Glutamatergic neuron (in vitro differentiated cells): ENCODE results near the gene SAP25. TPM values are rescaled to one million over a fixed set of nuclear protein-coding genes. Genes with fewer than 3 reads are reported as not detected.

Source experiments
- DNase-seq: peaks from one replicate; pipeline ENCODE4 v3.0.0; 2022
- H3K27ac Mint-ChIP-seq: one replicate; pipeline ENCODE4 v1.8.0; 2020; ENCODE audit warnings: mild to moderate bottlenecking, mixed read lengths, inconsistent platforms; ENCODE audit not compliant: unreplicated experiment
- H3K27me3 Mint-ChIP-seq: one replicate; pipeline ENCODE4 v1.8.0; 2020; ENCODE audit warnings: mild to moderate bottlenecking, moderate library complexity, mixed read lengths, inconsistent platforms; ENCODE audit not compliant: unreplicated experiment
- H3K36me3 Mint-ChIP-seq: one replicate; pipeline ENCODE4 v1.8.0; 2020; ENCODE audit warnings: mild to moderate bottlenecking, mixed read lengths, inconsistent platforms; ENCODE audit not compliant: unreplicated experiment
- H3K4me1 Mint-ChIP-seq: one replicate; pipeline ENCODE4 v1.8.0; 2020; ENCODE audit warnings: mild to moderate bottlenecking, low read depth, mixed read lengths, inconsistent platforms; ENCODE audit not compliant: unreplicated experiment
- H3K4me3 Mint-ChIP-seq: one replicate; pipeline ENCODE4 v1.8.0; 2020; ENCODE audit warnings: mild to moderate bottlenecking, mixed read lengths, inconsistent platforms; ENCODE audit not compliant: unreplicated experiment
- H3K9me3 Mint-ChIP-seq: one replicate; pipeline ENCODE4 v1.8.0; 2020; ENCODE audit warnings: mild to moderate bottlenecking, moderate library complexity, mixed read lengths, inconsistent platforms; ENCODE audit not compliant: unreplicated experiment
- CTCF ChIP-seq: fragments of 200-600 bp; sonication (generic); IDR thresholded peaks from one replicate; pipeline ENCODE4 v1.5.0; 2021; ENCODE audit not compliant: partially characterized antibody, unreplicated experiment
- long read RNA-seq: library from polyadenylated mRNA; unstranded; transcript quantifications from one replicate; pipeline ENCODE4 v2.0.0, GENCODE V29; 2020; ENCODE audit not compliant: unreplicated experiment
- total RNA-seq: library from RNA; stranded (reverse); fragmentation: NEBNext Ultra II Directional; extraction: Animal tissue kit (Norgen Biotek cat#: 25700); gene quantifications from one replicate; pipeline ENCODE4 v1.2.1, GENCODE V29; 2021; ENCODE audit not compliant: unreplicated experiment

The SAP25 gene
- total RNA-seq, result 8.0 TPM
- long read RNA-seq, result 0 reads

- Mint-ChIP-seq H3K27ac (no peak within 1 kb of the TSS), H3K9me3 (no peaks in the 10 kb centered on the region), H3K27me3 (peaks cover 19% of the 10 kb centered on the region), H3K4me3 (no peak within 1 kb of the TSS), H3K4me1 (peaks cover 2% of the 10 kb centered on the region), H3K36me3 (no peaks in the 10 kb centered on the region)
- DNase-seq, result no peak
- TF ChIP-seq CTCF, result peak; percentile 25
Observed at GRCh38 chr7:100573691-100574361, at the start of gene SAP25. TSS of gene SAP25 (minus strand) at chr7:100573900. CDS start at chr7:100573742, 158 bp downstream.

- peaks cover 3% of the 10 kb centered on the region for H3K9me3 Mint-ChIP-seq
- H3K4me3 Mint-ChIP-seq, result peak overlapping the region; percentile 13
- peaks cover 11% of the 10 kb centered on the region for H3K27me3 Mint-ChIP-seq
- H3K36me3 Mint-ChIP-seq, result peaks cover 5% of the 10 kb centered on the region
- peak overlapping the region; percentile 9 for H3K27ac Mint-ChIP-seq
- H3K4me1 Mint-ChIP-seq, result no peaks in the 10 kb centered on the region
- DNase-seq, result no peak
- TF ChIP-seq CTCF, result no peak
Observed at GRCh38 chr7:100621554-100621953, 47.9 kb upstream of the SAP25 start.

GRCh38 chr7:100620804-100621203 lies 47.1 kb upstream of the SAP25 start:
- Mint-ChIP-seq H3K4me3 (no peak overlapping the region), H3K27ac (no peak overlapping the region), H3K9me3 (peaks cover under 1% of the 10 kb centered on the region), H3K36me3 (peaks cover 5% of the 10 kb centered on the region), H3K27me3 (peaks cover 8% of the 10 kb centered on the region), H3K4me1 (no peaks in the 10 kb centered on the region)
- no peak for DNase-seq
- TF ChIP-seq CTCF, result no peak

- Mint-ChIP-seq H3K27me3 (peaks cover 3% of the 10 kb centered on the region), H3K9me3 (no peaks in the 10 kb centered on the region), H3K4me1 (no peaks in the 10 kb centered on the region), H3K27ac (no peak overlapping the region), H3K4me3 (no peak overlapping the region), H3K36me3 (peaks cover 5% of the 10 kb centered on the region)
- no peak for TF ChIP-seq CTCF
- DNase-seq, result no peak
Observed at GRCh38 chr7:100620239-100620638, 46.5 kb upstream of the SAP25 start.

GRCh38 chr7:100614308-100614861 lies 40.7 kb upstream of the SAP25 start:
- peaks cover 5% of the 10 kb centered on the region for H3K9me3 Mint-ChIP-seq
- peaks cover 2% of the 10 kb centered on the region for H3K27me3 Mint-ChIP-seq
- H3K27ac Mint-ChIP-seq, result no peak overlapping the region

More at GRCh38 chr7:100614308-100614861, 40.7 kb upstream of the SAP25 start:
- no peak overlapping the region for H3K4me3 Mint-ChIP-seq
- TF ChIP-seq CTCF, result no peak
- no peaks in the 10 kb centered on the region for H3K36me3 Mint-ChIP-seq
- no peak for DNase-seq
- H3K4me1 Mint-ChIP-seq, result peaks cover 5% of the 10 kb centered on the region
